Stimulated activated CD8-positive, alpha-beta memory T cell treated with anti-CD3 and anti-CD28 coated beads, Interleukin-7, amount 100 ng/mL, for 48 hours (primary cell): Measurements from ENCODE around the gene SPAG9.
"Not testable (repeated sequence)": the region's sequence is repeated elsewhere in the genome, so short reads cannot be mapped to it uniquely, and the experiment has no call there.

Experiments
- DNase-seq, 2 donors: peaks; one replicate each; pipeline ENCODE4 v3.0.0-alpha.2; 2020; ENCODE audit warnings: low read depth in 1 of 2; ENCODE audit errors: extremely low read depth in 1 of 2

SPAG9 gene

DNA sequence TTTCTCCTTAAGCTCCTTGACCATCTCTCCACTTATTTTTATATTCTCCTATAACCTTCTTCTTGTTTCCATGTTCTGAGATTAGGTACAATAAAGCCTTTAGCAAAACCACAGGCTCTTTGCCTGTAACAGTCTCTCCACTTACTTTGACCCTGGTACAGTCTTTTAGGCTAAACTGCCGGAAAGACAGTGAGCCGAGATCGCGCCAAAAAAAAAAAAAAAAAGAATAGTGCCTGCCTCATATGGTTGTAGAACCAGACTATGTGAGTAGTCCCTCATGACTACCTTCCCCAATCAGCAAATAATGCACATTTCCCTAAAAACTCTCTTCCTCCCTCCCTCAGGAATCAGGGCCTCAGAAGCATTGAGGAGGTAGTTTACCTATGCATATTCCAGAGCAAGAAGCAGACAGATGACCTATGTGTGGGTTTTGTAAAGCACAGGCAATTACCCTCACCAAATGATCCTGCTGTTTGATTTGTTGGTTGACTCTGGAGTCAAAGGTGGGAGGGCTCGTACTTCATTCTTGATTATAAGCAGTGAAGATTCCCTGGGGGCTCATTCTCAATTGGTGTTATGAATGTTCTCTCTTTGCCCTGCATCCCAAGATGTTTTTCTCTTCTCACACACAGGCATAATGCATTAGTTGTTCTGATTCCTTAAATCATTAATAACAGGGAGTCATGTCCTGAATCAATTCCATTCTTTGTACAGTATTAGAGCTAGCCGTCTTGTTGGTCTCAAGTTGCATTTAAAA, 23.8 kb upstream of the SPAG9 start:
- no peak for DNase-seq

- no peak for DNase-seq
Observed at GRCh38 chr17:51142597-51142996, 21.9 kb upstream of the SPAG9 start.

- DNase-seq, result no peak
Observed at GRCh38 chr17:51135956-51136355, 15.3 kb upstream of the SPAG9 start.

GRCh38 chr17:51133365-51133764, 12.7 kb upstream of the SPAG9 start:
- no peak for DNase-seq

GRCh38 chr17:51132964-51133319, 12.3 kb upstream of the SPAG9 start:
- no peak for DNase-seq

- DNase-seq, result no peak
Observed at GRCh38 chr17:51128076-51128475, 7.4 kb upstream of the SPAG9 start.

DNA sequence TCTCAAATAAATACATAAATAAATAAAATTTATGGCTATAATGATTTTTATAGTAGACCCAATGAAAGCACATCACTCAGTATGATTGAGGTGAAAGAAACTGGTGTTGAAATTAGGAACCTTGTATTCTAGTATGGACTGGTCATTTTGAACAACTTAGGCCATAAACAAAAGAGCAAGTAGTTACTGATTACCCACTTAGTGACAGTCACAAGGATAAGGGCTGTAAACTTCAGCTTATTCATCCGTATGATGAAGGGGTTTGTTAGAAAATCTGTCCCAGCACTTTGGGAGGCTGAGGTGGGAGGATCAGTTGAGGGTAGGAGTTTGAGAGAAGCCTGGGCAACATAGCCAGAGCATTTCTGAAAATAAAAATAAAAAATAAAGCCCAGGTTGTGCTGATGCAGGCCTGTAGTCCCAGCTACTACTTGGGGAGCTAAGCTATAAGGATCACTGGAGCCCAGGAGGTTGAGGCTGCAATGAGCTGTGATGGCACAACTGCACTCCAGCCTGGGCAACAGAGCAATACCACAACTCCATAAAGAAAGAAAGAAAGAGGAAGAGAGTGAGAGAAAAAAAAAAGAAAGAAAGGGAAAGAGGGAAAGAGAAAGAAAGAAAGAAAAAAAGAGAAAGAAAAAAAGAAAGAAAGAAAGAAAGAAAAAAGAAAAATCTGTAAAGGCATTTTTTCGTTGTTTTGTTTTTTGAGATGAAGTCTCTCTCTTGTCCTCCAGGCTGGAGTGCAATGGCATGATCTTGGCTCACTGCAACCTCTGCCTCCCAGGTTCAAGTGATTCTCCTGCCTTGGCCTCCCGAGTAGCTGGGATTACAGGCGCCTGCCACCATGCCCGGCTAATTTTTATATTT, 4.2 kb upstream of the SPAG9 start:
- DNase-seq, result no peak

DNA sequence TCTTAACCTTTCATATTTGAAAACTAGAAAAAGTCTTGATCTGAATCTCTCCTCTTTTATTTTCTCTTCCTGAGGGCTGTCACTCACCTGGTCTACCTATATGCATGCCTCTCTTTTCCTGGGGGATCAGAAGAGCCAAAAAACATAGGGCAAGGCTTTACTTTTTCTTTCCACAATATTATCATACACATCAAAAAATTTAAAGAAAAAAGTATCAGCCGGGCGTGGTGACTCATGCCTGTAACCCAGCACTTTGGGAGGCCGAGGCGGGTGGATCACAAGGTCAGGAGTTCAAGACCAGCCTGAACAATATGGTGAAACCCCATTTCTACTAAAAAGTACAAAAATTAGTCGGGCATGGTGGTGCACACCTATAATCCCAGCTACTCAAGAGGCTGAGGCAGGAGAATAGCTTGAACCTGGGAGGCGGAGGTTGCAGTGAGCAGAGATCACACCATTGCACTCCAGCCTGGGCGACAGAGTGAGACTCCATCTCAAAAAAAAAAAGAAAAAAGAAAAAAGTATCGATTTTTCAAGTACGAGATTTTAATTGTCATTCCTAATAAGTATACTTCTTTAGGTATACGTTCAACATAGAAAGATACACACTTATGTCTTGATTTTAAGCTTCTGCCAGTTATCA, 1.9 kb upstream of the SPAG9 start:
- not testable (repeated sequence) for DNase-seq

GRCh38 chr17:51121620-51122472, 1.2 kb upstream of the SPAG9 start:
- DNase-seq, result peak; percentile 75 to 92

- DNase-seq, result peak in 1 of 2 donors; percentile 22
Observed at GRCh38 chr17:51120357-51120738, 320 bp downstream of the SPAG9 start.

- peak; percentile 15 to 16 for DNase-seq
Observed at GRCh38 chr17:51119415-51120356, 982 bp downstream of the SPAG9 start.

DNA sequence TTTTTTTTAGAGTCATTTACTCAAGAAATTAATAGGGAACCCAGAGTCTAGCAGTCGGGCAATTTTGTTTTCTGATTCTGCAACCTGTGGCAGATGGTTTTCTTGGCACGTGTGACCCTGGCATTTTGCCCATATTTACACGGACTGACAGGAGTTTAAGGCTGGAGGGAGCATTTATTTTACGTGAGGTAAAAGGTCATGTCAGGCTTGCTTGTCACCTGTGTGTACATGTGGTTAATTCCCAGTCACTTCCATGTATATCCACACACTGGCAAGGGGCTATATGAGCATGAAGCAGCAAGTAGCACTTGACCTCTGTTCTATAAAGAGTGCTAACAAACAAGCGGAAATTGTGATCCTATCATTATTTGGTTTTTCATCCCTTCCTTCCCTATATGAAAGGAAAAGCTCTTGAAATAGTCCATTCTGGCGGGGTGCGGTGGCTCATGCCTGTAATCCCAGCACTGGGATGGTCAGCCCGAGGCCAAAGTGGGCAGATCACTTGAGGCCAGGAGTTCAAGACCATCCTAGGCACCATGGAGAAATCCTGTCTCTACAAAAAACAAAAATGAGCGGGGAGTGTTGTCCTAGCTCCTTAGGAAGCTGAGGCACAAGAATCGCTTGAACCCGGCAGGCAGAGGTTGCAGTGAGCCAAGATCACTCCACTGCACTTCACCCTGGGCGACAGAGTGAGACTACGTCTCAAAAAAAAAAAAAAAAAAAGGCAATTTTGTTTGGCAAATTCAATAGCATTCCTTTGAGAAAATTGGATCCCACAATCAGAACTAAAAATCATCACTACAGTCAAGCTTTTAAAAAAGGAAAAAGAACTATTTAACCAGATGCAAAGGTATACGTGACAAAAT, 2.1 kb downstream of the SPAG9 start:
- no peak for DNase-seq

GRCh38 chr17:51115179-51115578, 5.5 kb downstream of the SPAG9 start:
- no peak for DNase-seq

GRCh38 chr17:51112303-51113222, 8.1 kb downstream of the SPAG9 start:
- not testable (repeated sequence) for DNase-seq

- DNase-seq, result no peak
Observed at GRCh38 chr17:51107778-51108177, 12.9 kb downstream of the SPAG9 start.

DNA sequence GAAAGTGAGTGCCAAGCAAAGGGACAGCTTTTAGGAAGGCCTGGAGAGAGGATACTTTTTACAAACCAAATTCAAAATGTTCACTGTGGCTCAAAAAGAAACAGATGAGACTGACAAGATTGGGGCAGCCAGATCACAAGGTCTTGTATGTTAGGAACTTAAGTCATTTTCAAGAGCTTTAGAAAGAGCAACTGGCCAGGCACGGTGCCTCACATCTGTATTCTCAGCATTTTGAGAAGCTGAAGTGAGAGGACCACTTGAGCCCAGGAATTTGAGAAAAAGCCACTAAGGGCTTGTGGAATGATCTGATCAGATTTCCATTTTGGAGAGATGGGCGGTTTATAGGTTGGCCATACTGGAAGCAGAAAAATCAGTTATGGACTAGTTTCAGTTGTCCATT, 17.2 kb downstream of the SPAG9 start:
- DNase-seq, result no peak

DNA sequence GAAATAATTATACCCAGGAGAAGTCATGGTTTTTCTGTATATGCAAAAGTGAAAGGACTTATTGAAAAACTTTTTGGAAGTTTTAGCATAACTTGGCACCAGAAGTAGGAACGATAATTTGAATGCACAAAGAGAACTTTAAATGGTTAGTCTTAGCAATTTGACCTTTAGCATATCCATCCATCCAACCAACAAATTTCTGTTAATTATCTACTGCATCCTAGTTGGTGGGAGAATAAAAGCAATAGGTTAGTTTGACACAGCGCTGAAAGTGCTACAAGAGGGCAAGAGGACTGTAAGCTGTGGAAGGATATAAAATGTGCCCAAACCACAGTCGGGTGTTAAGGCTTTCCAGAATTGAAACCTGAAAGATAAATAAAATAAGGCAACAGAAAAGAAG, 17.6 kb downstream of the SPAG9 start:
- DNase-seq, result no peak
